Effector memory CD8-positive, alpha-beta T cell (primary cell): ENCODE results near the gene BCAS4.

Experiments
- ATAC-seq: fragments of 150-1000 bp; cut with Tn5 transposase; replicated peaks from 2 replicates; pipeline ENCODE4 v1.10.0; 2021; ENCODE audit warnings: mild to moderate bottlenecking, moderate library complexity
- DNase-seq, 3 experiments: peaks; one replicate each; pipeline ENCODE4 v3.0.0; 2021
- H3K27ac Mint-ChIP-seq, 2 donors: one replicate each; pipeline ENCODE4 v1.8.0; 2022; ENCODE audit warnings: mild to moderate bottlenecking in 2 of 2, mixed read lengths in 2 of 2, moderate library complexity in 2 of 2
- H3K27me3 Mint-ChIP-seq, 2 donors: one replicate each; pipeline ENCODE4 v1.8.0; 2022; ENCODE audit warnings: mixed read lengths in 2 of 2
- H3K36me3 Mint-ChIP-seq: one replicate; pipeline ENCODE4 v1.8.0; 2022; ENCODE audit warnings: mild to moderate bottlenecking, moderate library complexity, mixed read lengths; ENCODE audit not compliant: insufficient read depth
- H3K4me1 Mint-ChIP-seq, 2 donors: one replicate each; pipeline ENCODE4 v1.8.0; 2022; ENCODE audit warnings: low read depth in 2 of 2, mixed read lengths in 2 of 2
- H3K4me3 Mint-ChIP-seq, 2 donors: one replicate each; pipeline ENCODE4 v1.8.0; 2022; ENCODE audit warnings: mild to moderate bottlenecking in 2 of 2, mixed read lengths in 2 of 2, moderate library complexity in 2 of 2
- H3K9me3 Mint-ChIP-seq, 2 donors: one replicate each; pipeline ENCODE4 v1.8.0; 2022; ENCODE audit warnings: mixed read lengths in 2 of 2

BCAS4 gene

GRCh38 chr20:50831622-50832021 lies 36.8 kb downstream of the BCAS4 start:
- H3K27ac Mint-ChIP-seq: peak overlapping the region in 1 of 2 donors; percentile 7
- H3K9me3 Mint-ChIP-seq: no peaks in the 10 kb centered on the region
- H3K4me3 Mint-ChIP-seq: no peak overlapping the region
- peaks cover 35% of the 10 kb centered on the region for H3K36me3 Mint-ChIP-seq
- H3K4me1 Mint-ChIP-seq: peaks cover 0 to 4% of the 10 kb centered on the region in 2 donors
- ATAC-seq: no peak
- DNase-seq: no peak
- no peaks in the 10 kb centered on the region for H3K27me3 Mint-ChIP-seq

GRCh38 chr20:50834599-50835005 lies 39.7 kb downstream of the BCAS4 start:
- H3K27ac Mint-ChIP-seq: no peak overlapping the region
- no peaks in the 10 kb centered on the region for H3K27me3 Mint-ChIP-seq
- H3K9me3 Mint-ChIP-seq: no peaks in the 10 kb centered on the region
- DNase-seq (no peak), ATAC-seq (no peak)
- H3K36me3 Mint-ChIP-seq: peaks cover 29% of the 10 kb centered on the region
- no peak overlapping the region for H3K4me3 Mint-ChIP-seq
- peaks cover 4% of the 10 kb centered on the region in 2 donors for H3K4me1 Mint-ChIP-seq

GRCh38 chr20:50837532-50838321 lies 42.9 kb downstream of the BCAS4 start:
- H3K36me3 Mint-ChIP-seq: peaks cover 13% of the 10 kb centered on the region
- H3K4me1 Mint-ChIP-seq: peaks cover 2 to 4% of the 10 kb centered on the region in 2 donors
- ATAC-seq (no peak), DNase-seq (no peak)
- no peaks in the 10 kb centered on the region for H3K9me3 Mint-ChIP-seq
- H3K27me3 Mint-ChIP-seq: no peaks in the 10 kb centered on the region
- H3K4me3 Mint-ChIP-seq: no peak overlapping the region
- no peak overlapping the region for H3K27ac Mint-ChIP-seq

- Mint-ChIP-seq H3K36me3 (peaks cover 11% of the 10 kb centered on the region), H3K4me3 (no peak overlapping the region), H3K27me3 (no peaks in the 10 kb centered on the region), H3K27ac (no peak overlapping the region), H3K4me1 (peaks cover 0 to 4% of the 10 kb centered on the region in 2 donors), H3K9me3 (no peaks in the 10 kb centered on the region)
- DNase-seq (no peak), ATAC-seq (no peak)
These were observed 43.4 kb downstream of the BCAS4 start for GRCh38 chr20:50838322-50838625.

GRCh38 chr20:50838707-50839385 lies 44.0 kb downstream of the BCAS4 start:
- Mint-ChIP-seq H3K9me3 (no peaks in the 10 kb centered on the region), H3K27ac (no peak overlapping the region), H3K4me1 (peaks cover 0 to 4% of the 10 kb centered on the region in 2 donors), H3K36me3 (peaks cover 6% of the 10 kb centered on the region), H3K4me3 (no peak overlapping the region), H3K27me3 (no peaks in the 10 kb centered on the region)
- ATAC-seq (no peak), DNase-seq (no peak)

- DNase-seq (no peak), ATAC-seq (no peak)
- H3K27me3 Mint-ChIP-seq: no peaks in the 10 kb centered on the region
- H3K4me3 Mint-ChIP-seq: no peak overlapping the region
- H3K36me3 Mint-ChIP-seq: peaks cover 4% of the 10 kb centered on the region
- peaks cover 7 to 13% of the 10 kb centered on the region in 2 donors for H3K4me1 Mint-ChIP-seq
- no peaks in the 10 kb centered on the region for H3K9me3 Mint-ChIP-seq
- no peak overlapping the region for H3K27ac Mint-ChIP-seq
These were observed 48.0 kb downstream of the BCAS4 start for GRCh38 chr20:50842821-50843220.

- Mint-ChIP-seq H3K36me3 (peaks cover 4% of the 10 kb centered on the region), H3K27me3 (no peaks in the 10 kb centered on the region), H3K9me3 (no peaks in the 10 kb centered on the region), H3K27ac (peak overlapping the region; percentile 53 to 68), H3K4me1 (peaks cover 7 to 18% of the 10 kb centered on the region in 2 donors), H3K4me3 (no peak overlapping the region)
- no peak for ATAC-seq
- no peak for DNase-seq
These were observed 48.7 kb downstream of the BCAS4 start for GRCh38 chr20:50843331-50844276.

GRCh38 chr20:50844430-50845100 lies 49.7 kb downstream of the BCAS4 start:
- peak; percentile 4 to 36 (median 8) for DNase-seq
- H3K27me3 Mint-ChIP-seq: no peaks in the 10 kb centered on the region
- peaks cover 4% of the 10 kb centered on the region for H3K36me3 Mint-ChIP-seq
- ATAC-seq: peak; percentile 94
- peak overlapping the region in 1 of 2 donors; percentile 68 for H3K27ac Mint-ChIP-seq
- H3K4me3 Mint-ChIP-seq: peak overlapping the region in 1 of 2 donors; percentile 31
- no peaks in the 10 kb centered on the region for H3K9me3 Mint-ChIP-seq
- peaks cover 7 to 20% of the 10 kb centered on the region in 2 donors for H3K4me1 Mint-ChIP-seq

GRCh38 chr20:50845566-50846215 lies 50.8 kb downstream of the BCAS4 start:
- Mint-ChIP-seq H3K36me3 (peaks cover 4% of the 10 kb centered on the region), H3K27me3 (no peaks in the 10 kb centered on the region), H3K9me3 (no peaks in the 10 kb centered on the region), H3K4me3 (no peak overlapping the region), H3K4me1 (peaks cover 9 to 22% of the 10 kb centered on the region in 2 donors), H3K27ac (no peak overlapping the region)
- no peak for DNase-seq
- ATAC-seq: no peak

- H3K27ac Mint-ChIP-seq: peak overlapping the region; percentile 49 to 55
- no peak overlapping the region for H3K4me3 Mint-ChIP-seq
- H3K4me1 Mint-ChIP-seq: peaks cover 9 to 22% of the 10 kb centered on the region in 2 donors
- no peak for DNase-seq
- peaks cover 4% of the 10 kb centered on the region for H3K36me3 Mint-ChIP-seq
- H3K27me3 Mint-ChIP-seq: no peaks in the 10 kb centered on the region
- no peaks in the 10 kb centered on the region for H3K9me3 Mint-ChIP-seq
- ATAC-seq: no peak
These were observed 53.5 kb downstream of the BCAS4 start for GRCh38 chr20:50848341-50848808.

GRCh38 chr20:50848846-50849673 lies 54.2 kb downstream of the BCAS4 start:
- ATAC-seq (no peak), DNase-seq (no peak)
- no peak overlapping the region for H3K4me3 Mint-ChIP-seq
- H3K27ac Mint-ChIP-seq: peak overlapping the region; percentile 49 to 55
- peaks cover 9 to 22% of the 10 kb centered on the region in 2 donors for H3K4me1 Mint-ChIP-seq
- peaks cover 4% of the 10 kb centered on the region for H3K36me3 Mint-ChIP-seq
- H3K9me3 Mint-ChIP-seq: no peaks in the 10 kb centered on the region
- no peaks in the 10 kb centered on the region for H3K27me3 Mint-ChIP-seq
